Esophagus muscularis mucosa (tissue), 3 donors: ENCODE results near the gene SIGLEC11.

ENCODE experiments used
- CTCF ChIP-seq, 3 experiments: fragments of 200-600 bp in 2 of 3; fragments of 450-650 bp in 1 of 3; sonication (generic) in 2 of 3; IDR thresholded peaks; one replicate each; pipeline ENCODE4 v1.5.1; 2017 to 2019; ENCODE audit warnings: antibody characterized with exemption in 3 of 3, mild to moderate bottlenecking in 2 of 3, moderate library complexity in 1 of 3
- POLR2AphosphoS5 ChIP-seq, 2 donors: sonication (generic); formaldehyde crosslinking; IDR thresholded peaks; one replicate each; pipeline ENCODE4 v1.6.1; 2017; ENCODE audit warnings: antibody characterized with exemption in 2 of 2

DNA sequence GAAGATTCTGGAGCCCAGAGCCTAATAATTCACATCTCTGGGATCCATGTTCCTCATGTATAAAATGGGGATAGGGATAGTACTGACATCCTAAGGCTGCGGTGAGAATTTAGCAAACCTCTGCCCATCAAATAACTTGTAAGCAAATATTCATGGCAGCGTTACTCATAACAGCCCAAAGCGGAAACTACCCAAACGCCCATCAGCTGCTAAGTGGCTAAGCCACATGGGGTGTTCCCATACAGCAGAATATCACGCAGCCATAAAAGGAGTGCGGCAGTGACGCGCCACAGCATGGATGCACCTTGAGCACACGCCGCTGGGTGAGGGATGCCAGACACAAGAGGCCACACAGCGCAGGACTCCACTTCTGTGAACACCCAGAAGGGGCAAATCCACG, 44.5 kb upstream of the SIGLEC11 start:
- TF ChIP-seq POLR2AphosphoS5 (IDR thresholded peaks at IDR 0.05) (no peak), CTCF (IDR thresholded peaks at IDR 0.05) (no peak)
